HepG2 (cell line): ENCODE measurements around the gene HSDL1. TPM values are rescaled to one million over a fixed set of nuclear protein-coding genes. Genes with fewer than 3 reads are reported as not detected.

Source experiments
- ATF4 ChIP-seq, 2 experiments: fragments of 450-650 bp in 1 of 2; sonication (generic) in 1 of 2; formaldehyde crosslinking; IDR thresholded peaks; 2 replicates each; pipeline versions ENCODE4 v1.5.0 to v1.8.0; 2020 to 2022; ENCODE audit warnings: mild to moderate bottlenecking in 1 of 2, missing genetic modification reagents in 1 of 2
- DMTF1 ChIP-seq: sonication (generic); formaldehyde crosslinking; IDR thresholded peaks from 2 replicates; pipeline ENCODE4 v1.4.0; 2020; ENCODE audit warnings: mild to moderate bottlenecking, missing genetic modification reagents
- GPBP1L1 ChIP-seq: sonication (generic); formaldehyde crosslinking; IDR thresholded peaks from 2 replicates; pipeline ENCODE4 v1.5.0; 2020; ENCODE audit warnings: mild to moderate bottlenecking, missing genetic modification reagents
- IKZF1 ChIP-seq: fragments of 450-650 bp; IDR thresholded peaks from 2 replicates; pipeline ENCODE4 v1.7.1; 2016
- JDP2 ChIP-seq: sonication (generic); formaldehyde crosslinking; IDR thresholded peaks from 2 replicates; pipeline ENCODE4 v1.8.1; 2022; ENCODE audit warnings: missing genetic modification reagents, borderline replicate concordance
- KDM5B ChIP-seq: sonication (generic); formaldehyde crosslinking; IDR thresholded peaks from 2 replicates; pipeline ENCODE4 v1.4.0; 2020; ENCODE audit warnings: missing genetic modification reagents, mild to moderate bottlenecking, borderline replicate concordance
- NFYC ChIP-seq: IDR thresholded peaks from 2 replicates; pipeline ENCODE4 v1.6.1; 2016; ENCODE audit warnings: missing genetic modification reagents, missing compliant biosample characterization
- PBX3 ChIP-seq: sonication (generic); formaldehyde crosslinking; IDR thresholded peaks from 2 replicates; pipeline ENCODE4 v1.8.1; 2023; ENCODE audit warnings: missing genetic modification reagents, inconsistent platforms, borderline replicate concordance
- PHF5A ChIP-seq: IDR thresholded peaks from one replicate; pipeline ENCODE4 v1.6.1; 2018; ENCODE audit warnings: low read depth, missing genetic modification reagents; ENCODE audit not compliant: unreplicated experiment
- SIX4 ChIP-seq: sonication (generic); formaldehyde crosslinking; IDR thresholded peaks from 2 replicates; pipeline ENCODE4 v1.4.0; 2020; ENCODE audit warnings: missing genetic modification reagents
- TFAP4 ChIP-seq: sonication (generic); IDR thresholded peaks from 2 replicates; pipeline ENCODE4 v1.6.1; 2016; ENCODE audit warnings: low read depth, borderline replicate concordance
- ZFY ChIP-seq: sonication (generic); formaldehyde crosslinking; IDR thresholded peaks from 2 replicates; pipeline ENCODE4 v1.4.0; 2020; ENCODE audit warnings: missing genetic modification reagents
- ZNF253 ChIP-seq: sonication (generic); formaldehyde crosslinking; IDR thresholded peaks from 2 replicates; pipeline ENCODE4 v1.8.0; 2022; ENCODE audit warnings: mild to moderate bottlenecking, missing genetic modification reagents, borderline replicate concordance
- ZNF343 ChIP-seq: sonication (generic); formaldehyde crosslinking; IDR thresholded peaks from 2 replicates; pipeline ENCODE4 v1.4.0; 2020; ENCODE audit warnings: mild to moderate bottlenecking, missing genetic modification reagents
- ZNF513 ChIP-seq: sonication (generic); formaldehyde crosslinking; conservative IDR thresholded peaks from 2 replicates; pipeline ENCODE4 v1.5.0; 2020; ENCODE audit warnings: missing genetic modification reagents
- polyA plus RNA-seq, 8 experiments: library from polyadenylated mRNA; depleted of rRNA in 3 of 8; stranded (reverse) in 7 of 8; unstranded in 1 of 8; fragments of >200 nt; fragmentation: Illumina TruSeq in 4 of 8; extraction: Trizol in 4 of 8; gene quantifications; 2 replicates each; pipeline versions ENCODE4 v1.2.1 to v1.2.3, GENCODE V29; 2011 to 2016; ENCODE audit warnings: low read depth in 4 of 8, missing spikeins in 1 of 8, mixed read lengths in 1 of 8; ENCODE audit not compliant: insufficient read depth in 1 of 8
- total RNA-seq, 5 experiments: library from RNA; depleted of rRNA; stranded (reverse); fragments of >200 nt; fragmentation: Illumina TruSeq; extraction: Trizol; gene quantifications; 2 replicates each; pipeline ENCODE4 v1.2.3, GENCODE V29; 2016; ENCODE audit warnings: low read depth in 1 of 5
- TF ChIP-seq, protein P1 (sequence below): sonication (generic); formaldehyde crosslinking; IDR thresholded peaks from 2 replicates; pipeline ENCODE4 v1.4.0; 2020; ENCODE audit warnings: mild to moderate bottlenecking, missing genetic modification reagents
- TF ChIP-seq, protein P2 (sequence below): sonication (generic); formaldehyde crosslinking; IDR thresholded peaks from 2 replicates; pipeline ENCODE4 v1.4.0; 2020; ENCODE audit warnings: missing genetic modification reagents

HSDL1 gene
- total and polyA plus RNA-seq, 2 of the 13 experiments (the other 11 are each of a cell fraction or from before 2014, with no cell fraction given), result 49.2 to 49.7 TPM

GRCh38 chr16:84116720-84117493 is 28.1 kb downstream of the HSDL1 start, which contains the start of gene MBTPS1 (continued):
- TF ChIP-seq DMTF1 (CRISPR knock-in tag) (no peak), TFAP4 (peak; percentile 97), KDM5B (CRISPR knock-in tag) (peak; percentile 77), ZFY (peak; percentile 95), ZNF253 (CRISPR knock-in tag) (no peak), PBX3 (CRISPR knock-in tag) (no peak), SIX4 (0 out of 2 replicates have a peak, but pooled peaks have one; percentile 6), ZNF343 (CRISPR knock-in tag) (peak; percentile 74; the same call in 1 of the 2 replicates), GPBP1L1 (no peak), ZNF513 (CRISPR knock-in tag) (no peak; the same call in 1 of the 2 replicates), JDP2 (no peak), ATF4 (CRISPR knock-in tag; IDR thresholded peaks at IDR 0.05) (no peak), IKZF1 (no peak), NFYC (CRISPR knock-in tag) (no peak; the same call in 1 of the 2 replicates), PHF5A (CRISPR knock-in tag) (peak; percentile 62)
- TF ChIP-seq, protein P1, sequence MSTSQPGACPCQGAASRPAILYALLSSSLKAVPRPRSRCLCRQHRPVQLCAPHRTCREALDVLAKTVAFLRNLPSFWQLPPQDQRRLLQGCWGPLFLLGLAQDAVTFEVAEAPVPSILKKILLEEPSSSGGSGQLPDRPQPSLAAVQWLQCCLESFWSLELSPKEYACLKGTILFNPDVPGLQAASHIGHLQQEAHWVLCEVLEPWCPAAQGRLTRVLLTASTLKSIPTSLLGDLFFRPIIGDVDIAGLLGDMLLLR (CRISPR knock-in tag), result peak; percentile 51; the same call in 1 of the 2 replicates
- TF ChIP-seq, protein P2, sequence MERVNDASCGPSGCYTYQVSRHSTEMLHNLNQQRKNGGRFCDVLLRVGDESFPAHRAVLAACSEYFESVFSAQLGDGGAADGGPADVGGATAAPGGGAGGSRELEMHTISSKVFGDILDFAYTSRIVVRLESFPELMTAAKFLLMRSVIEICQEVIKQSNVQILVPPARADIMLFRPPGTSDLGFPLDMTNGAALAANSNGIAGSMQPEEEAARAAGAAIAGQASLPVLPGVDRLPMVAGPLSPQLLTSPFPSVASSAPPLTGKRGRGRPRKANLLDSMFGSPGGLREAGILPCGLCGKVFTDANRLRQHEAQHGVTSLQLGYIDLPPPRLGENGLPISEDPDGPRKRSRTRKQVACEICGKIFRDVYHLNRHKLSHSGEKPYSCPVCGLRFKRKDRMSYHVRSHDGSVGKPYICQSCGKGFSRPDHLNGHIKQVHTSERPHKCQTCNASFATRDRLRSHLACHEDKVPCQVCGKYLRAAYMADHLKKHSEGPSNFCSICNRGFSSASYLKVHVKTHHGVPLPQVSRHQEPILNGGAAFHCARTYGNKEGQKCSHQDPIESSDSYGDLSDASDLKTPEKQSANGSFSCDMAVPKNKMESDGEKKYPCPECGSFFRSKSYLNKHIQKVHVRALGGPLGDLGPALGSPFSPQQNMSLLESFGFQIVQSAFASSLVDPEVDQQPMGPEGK (CRISPR knock-in tag), result peak; percentile 86
